DND-41 (cell line): ENCODE measurements around the gene SYCP2.

Experiments
- CTCF ChIP-seq: IDR thresholded peaks from 2 replicates; pipeline ENCODE4 v1.5.1; 2012; ENCODE audit warnings: borderline replicate concordance, low read length, moderate library complexity, mild to moderate bottlenecking; ENCODE audit not compliant: poor library complexity, severe bottlenecking; ENCODE audit errors: extremely low read depth
- EZH2 ChIP-seq: IDR thresholded peaks from 3 replicates; pipeline ENCODE4 v1.6.1; 2012; ENCODE audit warnings: borderline replicate concordance, low read depth, mild to moderate bottlenecking, moderate library complexity, low read length, inconsistent platforms; ENCODE audit not compliant: severe bottlenecking

DNA sequence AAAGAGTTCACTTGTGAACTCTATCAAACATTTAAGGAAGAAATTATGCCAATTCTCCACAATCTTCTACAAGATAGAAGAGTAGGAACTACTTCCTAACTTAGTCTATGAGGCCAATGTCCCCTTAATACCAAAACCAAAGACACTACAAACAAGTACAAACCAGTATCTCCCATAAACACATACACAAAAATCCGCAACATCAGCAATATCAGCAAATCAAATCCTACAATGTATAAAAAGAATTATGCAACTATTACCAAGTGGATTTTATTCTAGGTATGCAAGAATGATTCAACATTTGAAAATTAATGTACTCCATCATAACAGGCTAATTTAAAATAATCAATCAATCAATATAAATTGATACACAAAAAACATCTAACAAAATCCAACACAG, 45.4 kb downstream of the SYCP2 start:
- TF ChIP-seq CTCF (no peak), EZH2 (no peak)
